ENCODE results near the gene WWOX. TPM values are rescaled to one million over a fixed set of nuclear protein-coding genes. Genes with fewer than 3 reads are reported as not detected.

Gene WWOX
- total and polyA plus RNA-seq, 2 of the 4 experiments (the other 2 are of a cell fraction): 2.7 to 5.4 TPM

DNA sequence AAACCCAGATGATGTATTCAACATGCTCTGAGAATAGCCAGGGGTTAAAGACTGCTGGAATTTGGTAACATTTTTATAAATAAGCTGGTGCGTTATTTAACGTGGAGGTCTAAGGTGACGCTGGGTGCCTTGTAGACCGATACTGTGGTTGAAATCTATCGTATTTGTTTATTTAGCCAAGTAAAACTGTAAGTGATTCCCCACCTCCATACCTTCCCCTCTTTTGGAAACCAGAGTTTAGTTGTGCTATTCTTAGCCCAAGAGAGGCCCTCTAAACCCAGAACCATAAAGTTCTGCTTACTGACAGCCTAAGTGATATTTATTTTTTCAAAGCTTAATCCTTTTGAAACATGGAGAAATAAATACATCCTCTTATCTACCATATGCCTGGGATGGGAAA lies 744.5 kb downstream of the WWOX start:
- no peak overlapping the region for H2BK20ac ChIP-seq (ENCODE audit: low read depth, low read length)
- TF ChIP-seq RFX5 (IDR thresholded peaks at IDR 0.05; ENCODE audit: low read depth, low read length) (no peak), MXI1 (IDR thresholded peaks at IDR 0.05; ENCODE audit: borderline replicate concordance, low read depth, low read length) (no peak), POLR2A (IDR thresholded peaks at IDR 0.05; ENCODE audit: low read depth, low read length) (no peak), NFE2L2 (IDR thresholded peaks at IDR 0.05; ENCODE audit: low read depth, low read length) (no peak), RCOR1 (IDR thresholded peaks at IDR 0.05; ENCODE audit: insufficient replicate concordance, low read length) (no peak), CHD1 (IDR thresholded peaks at IDR 0.05; ENCODE audit: low read depth, low read length) (no peak), MAFK (IDR thresholded peaks at IDR 0.05; ENCODE audit: low read depth, low read length) (no peak)
- TF ChIP-seq, protein P1, sequence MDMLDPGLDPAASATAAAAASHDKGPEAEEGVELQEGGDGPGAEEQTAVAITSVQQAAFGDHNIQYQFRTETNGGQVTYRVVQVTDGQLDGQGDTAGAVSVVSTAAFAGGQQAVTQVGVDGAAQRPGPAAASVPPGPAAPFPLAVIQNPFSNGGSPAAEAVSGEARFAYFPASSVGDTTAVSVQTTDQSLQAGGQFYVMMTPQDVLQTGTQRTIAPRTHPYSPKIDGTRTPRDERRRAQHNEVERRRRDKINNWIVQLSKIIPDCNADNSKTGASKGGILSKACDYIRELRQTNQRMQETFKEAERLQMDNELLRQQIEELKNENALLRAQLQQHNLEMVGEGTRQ (IDR thresholded peaks at IDR 0.05; ENCODE audit: low read depth, low read length): no peak
- no peaks in the 10 kb centered on the region for H3K4me1 ChIP-seq (ENCODE audit: control insufficient read depth, insufficient read depth, low read length)
- H2BK15ac ChIP-seq (ENCODE audit: low read depth, low read length): no peak overlapping the region
- ChIA-PET POLR2A (ENCODE audit: unreplicated experiment) (no interaction called here), CTCF (no interaction called here)
- H3K4me3 ChIP-seq (ENCODE audit: insufficient read depth, low read depth, low read length): no peak overlapping the region
- H4K5ac ChIP-seq (ENCODE audit: low read depth, low read length): no peak overlapping the region
- H3K9me1 ChIP-seq (ENCODE audit: insufficient read depth, low read length): no peaks in the 10 kb centered on the region
- H3K18ac ChIP-seq (ENCODE audit: low read depth, low read length): no peak overlapping the region
- no peak overlapping the region for H3K4ac ChIP-seq (ENCODE audit: low read depth, low read length)
- no peak overlapping the region for H2AFZ ChIP-seq (replicated peaks; ENCODE audit: low read length, poor library complexity)
- H2BK120ac ChIP-seq (ENCODE audit: low read depth, low read length): no peak overlapping the region
- in situ Hi-C loops (cut with MboI; ENCODE audit: low sequenced_read_pairs) (no loop called here), dilution Hi-C loops (cut with HindIII; ENCODE audit: low sequenced_read_pairs, unreplicated experiment) (no loop called here), intact Hi-C loops (cut with micrococcal nuclease) (no loop called here)
- H4K8ac ChIP-seq (ENCODE audit: low read depth in 2 of 2, low read length in 2 of 2): no peak overlapping the region
- no peak overlapping the region for H3K14ac ChIP-seq (replicated peaks; ENCODE audit: low read depth, low read length)
- no peak overlapping the region for H2BK5ac ChIP-seq (ENCODE audit: low read depth, low read length, poor library complexity, severe bottlenecking)
- no peak overlapping the region for H3K4me2 ChIP-seq (ENCODE audit: low read depth, low read length)
- H4K91ac ChIP-seq (ENCODE audit: insufficient read depth, low read depth, low read length): no peak overlapping the region
- no peak for DNase-seq
- no peaks in the 10 kb centered on the region for H4K20me1 ChIP-seq (ENCODE audit: insufficient read depth, low read length)
- H3K56ac ChIP-seq (ENCODE audit: extremely low read depth, insufficient read depth, low read length): no peak overlapping the region
- no TSS peak for BruUV-seq (replicated peaks)
- peaks cover 29% of the 10 kb centered on the region for H3K9me3 ChIP-seq (ENCODE audit: control insufficient read depth, insufficient read depth, low read length)
- ATAC-seq (ENCODE audit: low read depth): no peak
- H3K27me3 ChIP-seq (ENCODE audit: control insufficient read depth, insufficient read depth, low read length): no peaks in the 10 kb centered on the region
- no peak overlapping the region for H3K27ac ChIP-seq (ENCODE audit: insufficient read depth, low read length)
- no peak overlapping the region for H2AK5ac ChIP-seq (ENCODE audit: low read depth, low read length)
- no CpG with 5 or more reads among the region's 5 CpGs for WGBS, 2 experiments (ENCODE audit: extremely low coverage in 2 of 2, insufficient read length in 1 of 2)
- no peak overlapping the region for H3K9ac ChIP-seq (ENCODE audit: low read depth, low read length)
- H2AK9ac ChIP-seq (replicated peaks; ENCODE audit: low read depth, low read length, poor library complexity): no peak overlapping the region
- no peaks in the 10 kb centered on the region for H3K79me1 ChIP-seq (ENCODE audit: low read depth in 1 of 2, low read length in 2 of 2)
- no peak overlapping the region for H3K23ac ChIP-seq (ENCODE audit: low read depth, low read length)
- no peaks in the 10 kb centered on the region for H3K36me3 ChIP-seq (ENCODE audit: control insufficient read depth, insufficient read depth, low read length)
